GM19099 (cell line): Measurements from ENCODE around the gene PDLIM7.

ENCODE experiments used
- POLR2A ChIP-seq: IDR thresholded peaks from 3 replicates; pipeline ENCODE4 v1.6.1; 2011; ENCODE audit warnings: low read depth; ENCODE audit not compliant: insufficient read length; ENCODE audit errors: extremely low read depth

Gene PDLIM7

DNA sequence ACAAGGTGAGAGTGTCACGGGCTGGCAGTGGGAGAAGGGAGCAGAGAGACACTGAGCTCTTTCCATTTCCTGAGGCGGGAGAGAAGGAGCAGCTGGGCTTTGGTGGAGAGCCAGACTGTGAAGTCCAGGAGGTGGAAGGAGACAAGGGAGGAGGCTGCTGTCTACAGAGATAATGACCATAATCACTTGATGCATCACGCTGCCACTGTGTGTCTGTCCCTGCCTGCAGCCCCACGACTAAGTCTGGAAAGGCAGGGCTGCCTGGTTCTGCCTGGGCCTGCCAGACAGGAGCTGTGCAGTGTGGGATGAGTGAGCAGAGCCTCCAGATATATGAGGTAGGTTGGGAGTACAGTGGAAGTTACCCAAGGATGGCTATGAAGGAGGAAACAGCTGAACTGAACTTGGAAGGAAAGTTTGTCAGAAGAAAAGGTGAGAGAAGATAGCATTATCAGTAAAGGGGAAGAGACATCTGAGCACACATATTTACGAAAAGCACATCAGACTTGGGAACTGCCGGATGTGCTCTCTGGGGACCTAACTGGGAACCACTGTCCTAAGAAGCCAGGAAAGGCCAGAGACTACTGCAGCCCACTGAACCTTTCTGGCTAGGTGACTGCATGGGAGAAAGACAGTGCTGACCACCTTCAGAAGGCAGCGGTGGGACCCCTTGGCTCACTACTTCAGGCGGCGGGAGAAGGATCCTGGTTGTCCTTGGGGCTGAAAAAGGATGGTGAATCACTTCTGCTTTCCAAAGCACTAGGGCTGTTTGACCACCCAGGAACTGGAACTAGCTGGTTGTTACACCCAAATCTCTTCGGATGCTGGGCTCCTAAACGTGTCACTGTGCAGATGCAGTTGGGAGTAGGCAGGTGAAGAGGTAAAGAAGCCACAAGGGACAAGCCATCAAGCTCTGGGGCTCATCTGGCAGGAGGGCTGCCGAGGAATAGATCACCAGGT is 32.1 kb upstream of the PDLIM7 start:
- no peak for TF ChIP-seq POLR2A

DNA sequence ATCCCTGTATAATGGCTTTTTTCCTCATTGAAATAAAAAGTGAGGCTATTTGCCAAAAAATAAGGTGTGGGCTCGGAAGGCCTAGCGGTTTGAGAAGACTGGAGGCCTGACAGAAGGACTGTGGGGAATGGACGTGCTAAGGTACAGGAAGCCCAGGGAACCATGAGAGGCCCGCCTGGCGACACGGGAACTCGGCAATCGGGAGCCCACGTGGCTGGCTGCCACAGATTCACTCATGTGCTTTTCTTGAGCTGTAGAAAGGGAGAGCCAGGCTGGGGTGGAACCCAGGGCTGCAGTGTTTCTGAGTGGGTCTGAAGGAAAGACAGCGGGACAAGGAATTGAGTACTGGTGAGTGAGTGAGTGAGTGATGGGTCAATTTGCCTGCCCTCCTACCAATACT is 31.2 kb upstream of the PDLIM7 start:
- TF ChIP-seq POLR2A, result no peak

GRCh38 chr5:177527595-177527994 is 30.2 kb upstream of the PDLIM7 start:
- TF ChIP-seq POLR2A, result no peak

GRCh38 chr5:177526791-177527190 is 29.4 kb upstream of the PDLIM7 start:
- TF ChIP-seq POLR2A, result no peak

DNA sequence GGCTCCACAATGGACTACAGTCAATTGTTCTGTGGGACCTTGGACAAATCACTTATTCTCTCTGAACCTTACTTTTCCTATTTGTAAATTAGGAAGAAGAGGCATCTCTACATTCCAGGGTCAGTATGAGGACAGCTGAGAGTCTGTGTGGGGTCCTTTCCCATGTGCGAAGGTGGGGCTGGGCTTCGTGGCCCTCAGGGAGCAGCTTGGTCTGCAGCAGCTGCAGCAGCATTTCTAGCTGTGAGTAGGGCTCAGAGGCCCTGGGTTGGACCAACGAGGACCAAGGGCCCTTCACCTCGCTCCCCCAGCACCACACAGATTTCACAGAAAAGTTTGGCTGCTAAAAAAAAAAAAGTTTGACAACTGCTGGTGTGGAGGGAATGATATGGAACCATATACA is 28.8 kb upstream of the PDLIM7 start:
- no peak for TF ChIP-seq POLR2A

DNA sequence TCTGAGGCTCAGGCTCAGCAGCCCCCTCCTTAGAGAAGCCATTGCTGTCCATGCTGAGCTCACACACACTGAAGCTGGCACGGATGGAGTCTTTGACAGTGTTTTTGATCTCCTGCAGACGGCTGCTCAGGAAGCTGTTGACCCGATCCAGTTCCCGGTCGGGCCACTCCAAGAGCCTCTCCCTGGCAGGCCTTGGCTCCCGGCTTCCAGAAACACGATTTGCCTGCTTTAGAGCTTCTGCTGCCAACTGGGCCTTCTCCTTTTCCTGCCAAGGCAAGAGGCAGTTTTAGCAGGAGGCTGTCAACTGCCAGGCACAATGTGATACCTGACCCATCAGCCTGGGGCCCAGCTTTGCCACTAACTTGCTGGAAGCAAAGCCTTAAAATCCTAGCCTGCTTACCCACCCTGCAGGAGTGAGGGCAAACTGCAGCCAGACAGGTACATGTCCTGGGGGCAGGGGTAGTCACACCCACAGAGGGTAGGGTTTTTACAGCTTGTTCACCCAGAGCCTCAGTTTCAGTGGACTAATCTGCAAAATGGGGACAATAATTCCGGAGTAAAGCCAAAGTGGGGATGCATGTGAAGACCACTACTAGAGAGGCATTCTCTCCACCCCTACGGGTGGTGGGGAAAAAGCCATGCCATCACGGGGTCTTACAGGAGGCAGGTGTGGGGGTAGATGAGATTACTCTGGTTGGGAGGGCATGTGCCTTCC is 27.7 kb upstream of the PDLIM7 start:
- no peak for TF ChIP-seq POLR2A

DNA sequence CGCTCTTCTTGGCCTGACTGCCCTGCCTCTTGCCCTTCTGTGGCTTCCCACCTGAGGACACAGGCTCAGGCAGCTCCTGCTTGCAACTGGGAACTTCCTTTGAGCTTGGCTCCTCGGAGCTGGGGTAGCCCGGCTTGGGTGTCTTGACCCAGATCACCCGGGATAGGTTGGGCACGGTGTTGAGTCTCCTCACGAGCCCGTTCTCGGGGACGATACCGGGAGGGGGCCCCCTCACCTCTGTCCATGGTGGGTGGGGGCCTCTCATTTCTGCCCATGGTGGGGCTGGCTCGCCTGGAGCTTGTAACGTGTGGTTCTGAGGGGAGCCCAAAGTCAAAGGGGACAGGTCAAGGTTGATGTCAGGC is 27.1 kb upstream of the PDLIM7 start:
- no peak for TF ChIP-seq POLR2A

DNA sequence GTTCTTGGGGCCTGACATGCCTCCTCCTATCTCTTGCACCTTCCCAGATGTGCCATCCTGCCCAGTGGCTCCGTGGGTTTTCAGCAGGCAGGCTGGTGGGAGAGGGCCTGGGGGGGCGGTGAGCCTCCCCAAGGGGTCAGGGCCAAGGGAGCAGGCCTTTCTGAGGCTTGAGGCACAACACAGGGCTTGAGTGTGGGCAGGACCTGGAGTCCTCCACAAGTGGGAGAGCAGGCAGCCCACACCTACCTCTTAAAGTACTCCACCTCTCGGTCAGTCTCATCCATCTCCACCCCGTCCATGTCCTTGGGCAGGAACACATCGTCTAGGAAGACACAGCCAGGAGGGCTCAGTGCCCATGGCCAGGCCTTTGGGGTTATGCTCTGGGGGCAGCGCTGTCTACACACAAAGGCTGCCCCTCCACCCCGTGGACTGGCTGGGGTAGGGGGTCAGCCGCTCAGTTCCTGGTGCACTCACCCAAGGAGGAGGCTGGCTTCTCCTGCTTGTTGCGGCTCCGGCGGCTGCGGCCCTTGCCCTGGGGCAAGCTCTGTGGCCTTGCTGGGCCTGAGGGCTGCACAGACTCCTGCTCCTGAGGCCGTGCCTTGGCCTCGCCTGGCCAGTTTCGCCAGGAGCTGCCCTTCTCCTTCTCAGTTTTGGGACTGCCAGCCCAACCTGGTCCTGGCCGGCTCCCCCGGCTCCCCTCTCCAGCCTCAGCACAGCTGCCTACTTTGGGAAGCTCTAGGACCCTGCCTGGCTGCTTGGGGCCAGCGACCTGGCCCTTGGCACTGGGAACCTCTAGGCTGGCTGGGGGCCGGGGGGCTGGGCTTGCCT is 26.5 kb upstream of the PDLIM7 start:
- TF ChIP-seq POLR2A, result no peak

DNA sequence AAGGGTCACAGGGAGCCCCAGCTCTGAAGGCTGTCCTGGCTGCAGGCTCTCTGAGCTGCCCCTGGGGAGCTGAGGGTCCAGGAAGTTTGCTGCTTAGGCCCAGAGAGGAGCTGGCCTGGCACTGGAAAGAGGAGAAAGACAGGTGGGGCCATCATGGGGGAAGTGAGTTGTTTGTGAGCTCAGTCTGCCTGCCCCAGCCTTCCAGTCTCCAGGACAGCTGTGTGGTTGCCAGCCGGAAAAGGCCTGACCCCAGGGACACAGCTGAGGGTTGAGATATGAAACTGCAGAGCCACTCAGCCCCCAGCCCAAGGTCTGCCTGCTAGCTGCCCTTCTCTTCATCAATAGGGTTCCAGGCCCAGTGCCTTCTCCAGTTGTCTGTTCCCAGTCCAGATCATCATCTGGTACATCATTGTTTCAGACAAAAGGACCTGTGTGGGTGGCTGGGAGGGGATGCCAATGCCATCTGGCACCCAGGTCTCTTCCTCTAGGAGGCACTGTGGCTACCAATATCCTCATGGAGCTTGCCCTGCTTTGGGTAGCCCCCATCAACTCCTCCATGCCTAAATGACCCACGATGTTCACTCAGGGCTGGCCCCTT is 23.6 kb upstream of the PDLIM7 start:
- no peak for TF ChIP-seq POLR2A

DNA sequence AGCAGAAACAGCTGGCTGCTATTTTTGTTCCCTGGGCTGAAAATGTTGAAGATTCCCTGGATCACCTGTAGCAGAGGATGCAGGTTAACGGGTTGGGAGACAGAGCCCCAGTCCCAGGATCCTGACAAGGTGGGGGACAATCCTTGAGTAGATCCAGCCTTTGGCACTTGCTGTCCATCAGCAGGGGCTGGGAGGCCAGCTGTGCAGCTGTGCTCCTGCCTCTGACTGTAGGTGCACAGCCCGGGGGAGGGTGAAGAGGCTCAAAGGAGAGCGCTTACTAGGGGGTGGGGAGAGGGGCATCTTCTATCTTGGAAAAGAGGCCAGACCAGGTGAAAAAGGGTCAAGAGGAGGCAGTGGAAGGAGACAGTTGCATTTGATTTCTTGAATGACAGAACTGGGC is 22.9 kb upstream of the PDLIM7 start:
- no peak for TF ChIP-seq POLR2A

- TF ChIP-seq POLR2A, result no peak
These were observed 22.2 kb upstream of the PDLIM7 start for GRCh38 chr5:177519463-177520235.

GRCh38 chr5:177516601-177517568 is 19.5 kb upstream of the PDLIM7 start, which contains the start of gene DDX41:
Gene DDX41 (minus strand): TSS chr5:177516961. CDS start chr5:177516945, 16 bp downstream.
- peak; percentile 83 for TF ChIP-seq POLR2A

DNA sequence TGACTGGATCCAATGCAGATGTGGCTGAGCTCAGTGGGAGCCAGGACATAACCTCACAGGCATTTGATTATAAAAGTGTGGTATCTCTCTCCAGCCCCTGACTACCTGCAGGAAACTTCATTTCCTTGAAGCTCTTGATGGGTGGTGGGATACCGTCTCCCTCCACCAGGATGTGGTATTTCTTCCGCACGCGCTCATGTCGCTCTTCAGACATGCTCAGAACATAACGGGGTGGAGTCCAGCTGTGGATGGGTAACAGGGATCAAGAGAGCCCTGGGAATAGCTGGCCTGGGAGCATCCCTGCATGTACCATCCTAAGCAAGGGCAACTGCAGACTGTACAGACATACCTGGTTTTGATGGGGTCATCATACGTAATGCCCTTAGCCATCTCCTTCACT is 18.2 kb upstream of the PDLIM7 start:
- TF ChIP-seq POLR2A, result no peak

- TF ChIP-seq POLR2A, result no peak
These were observed 17.1 kb upstream of the PDLIM7 start for GRCh38 chr5:177514541-177514940.

- no peak for TF ChIP-seq POLR2A
These were observed 16.1 kb upstream of the PDLIM7 start for GRCh38 chr5:177513500-177513899.
